ENCODE results near the gene RBM39.
"Not testable (repeated sequence)": the region's sequence is repeated elsewhere in the genome, so short reads cannot be mapped to it uniquely, and the experiment has no call there.

RBM39 gene

GRCh38 chr20:35741892-35742740 lies at the start of gene RBM39:
TSS of gene RBM39 (minus strand) at chr20:35742260. CDS start at chr20:35740874, 1,386 bp downstream.
- DNase-seq = peak; percentile 97 to 99 (median 98)

- no peak for DNase-seq
These were observed 49.8 kb upstream of the RBM39 start for GRCh38 chr20:35791821-35792220.

GRCh38 chr20:35791097-35791496 lies 49.0 kb upstream of the RBM39 start:
- DNase-seq = no peak

- no peak for DNase-seq
These were observed 46.7 kb upstream of the RBM39 start for GRCh38 chr20:35788796-35789195.

- DNase-seq = not testable (repeated sequence)
These were observed 43.5 kb upstream of the RBM39 start for GRCh38 chr20:35785541-35785940.

GRCh38 chr20:35783811-35784210 lies 41.8 kb upstream of the RBM39 start:
- not testable (repeated sequence) for DNase-seq

- DNase-seq = no peak
These were observed 34.5 kb upstream of the RBM39 start for GRCh38 chr20:35776513-35777101.

GRCh38 chr20:35774391-35774790 lies 32.3 kb upstream of the RBM39 start:
- DNase-seq = no peak

- DNase-seq = no peak
These were observed 31.2 kb upstream of the RBM39 start for GRCh38 chr20:35773154-35773751.

- no peak for DNase-seq
These were observed 30.6 kb upstream of the RBM39 start for GRCh38 chr20:35772563-35773058.

GRCh38 chr20:35771689-35772562 lies 29.9 kb upstream of the RBM39 start, which contains the start of gene PHF20:
TSS of gene PHF20 (plus strand) at chr20:35772015. CDS start at chr20:35801523, 29,508 bp downstream.
- peak; percentile 99 to 100 (median 99) for DNase-seq

GRCh38 chr20:35771367-35771688 lies 29.3 kb upstream of the RBM39 start:
- no peak for DNase-seq

GRCh38 chr20:35768731-35769664 lies 26.9 kb upstream of the RBM39 start:
- DNase-seq = no peak

GRCh38 chr20:35767683-35768481 lies 25.8 kb upstream of the RBM39 start:
- DNase-seq = peak in 2 of 4 experiments; percentile 44 to 47

GRCh38 chr20:35766843-35767242 lies 24.8 kb upstream of the RBM39 start:
- DNase-seq = no peak

GRCh38 chr20:35764936-35765335 lies 22.9 kb upstream of the RBM39 start:
- DNase-seq = not testable (repeated sequence)

GRCh38 chr20:35762461-35762860 lies 20.4 kb upstream of the RBM39 start:
- no peak for DNase-seq

GRCh38 chr20:35761548-35761947 lies 19.5 kb upstream of the RBM39 start:
- not testable (repeated sequence) for DNase-seq

GRCh38 chr20:35757098-35757705 lies 15.1 kb upstream of the RBM39 start:
- DNase-seq = no peak

GRCh38 chr20:35756404-35756803 lies 14.3 kb upstream of the RBM39 start:
- DNase-seq = no peak

Measured in activated CD4-positive, CD25-positive, alpha-beta regulatory T cell (primary cell).